K562 (cell line): Measurements from ENCODE around the gene RSRP1. TPM values are rescaled to one million over a fixed set of nuclear protein-coding genes. Genes with fewer than 3 reads are reported as not detected.

Experiments used
- ATAC-seq: fragments of 200-7000 bp; cut with Tn5 transposase; 3 replicates; pipeline ENCODE4 v1.9.1; 2020; ENCODE audit warnings: moderate library complexity
- BruUV-seq: library from RNA; stranded (reverse); fragments of 400-500 nt; replicated peaks from 2 replicates; lab custom pipeline; 2021; lab: Mats Ljungman, UMichigan
- CTCF ChIA-PET: fragments of 300-600 bp; formaldehyde crosslinking; extraction: SDS; loops from one replicate; lab custom pipeline; 2021; ENCODE audit warnings: low intra/inter-chr PET ratio; lab: Yijun Ruan, JAX
- POLR2A ChIA-PET: fragments of 300-600, 350-650 bp; sonication (Branson Sonifier 250); formaldehyde crosslinking; extraction: SDS; loops from one replicate; lab custom pipeline; 2021; ENCODE audit warnings: antibody characterized with exemption, inconsistent platforms; lab: Yijun Ruan, JAX
- DNase-seq, 4 experiments: peaks; one replicate each; pipeline versions ENCODE4 v3.0.0 to v3.0.0-alpha.2; 2011 to 2018; ENCODE audit warnings: low spot score in 3 of 4, mixed read lengths in 3 of 4; ENCODE audit errors: extremely low read depth in 1 of 4
- FAIRE-seq: peaks from 2 replicates; lab custom pipeline; 2011; peaks lifted over from hg19 to GRCh38; lab: Jason Lieb, UNC
- H2AFZ ChIP-seq: 2 replicates; pipeline ENCODE4 v1.6.0; 2011; ENCODE audit warnings: low read depth, low read length, control low read depth, inconsistent platforms
- H3K27ac ChIP-seq: fragments of 200-600 bp; 3 replicates; pipeline ENCODE4 v1.8.0; 2011; ENCODE audit warnings: low read depth, mild to moderate bottlenecking, control low read depth, inconsistent platforms, low read length, moderate library complexity, mixed read lengths; ENCODE audit errors: extremely low read depth
- H3K27me3 ChIP-seq, 2 experiments: fragments of 300-600 bp in 1 of 2; 2 replicates in 1 of 2; 3 replicates in 1 of 2; pipeline versions ENCODE4 v1.6.0 to v1.8.0; 2011; ENCODE audit warnings: inconsistent platforms in 2 of 2, low read length in 2 of 2, mild to moderate bottlenecking in 1 of 2, mixed read lengths in 1 of 2, moderate library complexity in 1 of 2; ENCODE audit not compliant: control insufficient read depth in 2 of 2, insufficient read depth in 2 of 2
- H3K36me3 ChIP-seq: fragments of 300-600 bp; 3 replicates; pipeline ENCODE4 v1.8.0; 2011; ENCODE audit warnings: mild to moderate bottlenecking, low read length, inconsistent platforms; ENCODE audit not compliant: control insufficient read depth, insufficient read depth
- H3K4me1 ChIP-seq, 2 experiments: fragments of 200-600 bp in 1 of 2; replicated peaks in 1 of 2; 2 replicates in 1 of 2; 3 replicates in 1 of 2; pipeline versions ENCODE4 v1.5.1 to v1.8.0; 2011; ENCODE audit warnings: inconsistent platforms in 2 of 2, low read length in 2 of 2, mild to moderate bottlenecking in 1 of 2, mixed read lengths in 1 of 2, moderate library complexity in 1 of 2; ENCODE audit not compliant: control insufficient read depth in 2 of 2, insufficient read depth in 2 of 2
- H3K4me2 ChIP-seq: 2 replicates; pipeline ENCODE4 v1.6.1; 2011; ENCODE audit warnings: low read length, control low read depth, inconsistent platforms, mixed read lengths; ENCODE audit not compliant: insufficient read depth
- H3K4me3 ChIP-seq: fragments of 200-600 bp; sonication (generic), shearing (Covaris generic); 2 replicates; pipeline ENCODE4 v1.5.1; 2016; ENCODE audit warnings: control low read depth, inconsistent platforms
- H3K79me2 ChIP-seq: fragments of 200-600 bp; 3 replicates; pipeline ENCODE4 v1.8.0; 2011; ENCODE audit warnings: low read length, inconsistent platforms; ENCODE audit not compliant: control insufficient read depth, insufficient read depth
- H3K9ac ChIP-seq, 2 experiments: 2 replicates each; pipeline versions ENCODE4 v1.6.0 to v1.6.1; 2011; ENCODE audit warnings: low read depth in 2 of 2, low read length in 2 of 2, control low read depth in 1 of 2, inconsistent platforms in 1 of 2, mild to moderate bottlenecking in 1 of 2, mixed read lengths in 1 of 2; ENCODE audit not compliant: insufficient read depth in 1 of 2
- H3K9me1 ChIP-seq: one replicate; pipeline ENCODE4 v1.6.0; 2011; ENCODE audit warnings: inconsistent platforms, mild to moderate bottlenecking, low read length, moderate library complexity; ENCODE audit not compliant: control insufficient read depth, insufficient read depth
- H3K9me3 ChIP-seq: replicated peaks from 2 replicates; pipeline ENCODE4 v1.5.1; 2011; ENCODE audit warnings: low read depth, low read length, inconsistent platforms; ENCODE audit not compliant: control insufficient read depth, insufficient read depth
- H4K20me1 ChIP-seq: replicated peaks from 2 replicates; pipeline ENCODE4 v1.6.1; 2011; ENCODE audit warnings: low read length, inconsistent platforms, mixed read lengths; ENCODE audit not compliant: control insufficient read depth, insufficient read depth
- CTCF ChIP-seq, 3 experiments: IDR thresholded peaks in 2 of 3; conservative IDR thresholded peaks in 1 of 3; 2 replicates each; pipeline ENCODE4 v1.5.1; 2011 to 2012; ENCODE audit warnings: low read length in 3 of 3, mild to moderate bottlenecking in 3 of 3, control low read depth in 2 of 3, improper control_type of control experiment in 1 of 3, inconsistent platforms in 1 of 3, low read depth in 1 of 3, mixed read lengths in 1 of 3, moderate library complexity in 1 of 3; ENCODE audit not compliant: insufficient read depth in 2 of 3
- E2F4 ChIP-seq: sonication (generic); formaldehyde crosslinking; IDR thresholded peaks from 2 replicates; pipeline ENCODE4 v1.8.0; 2022; ENCODE audit warnings: mild to moderate bottlenecking, low read depth, missing genetic modification reagents
- NR2C2 ChIP-seq, 2 experiments: fragments of 200-800 bp in 1 of 2; sonication (Bioruptor generic) in 1 of 2; sonication (generic) in 1 of 2; formaldehyde crosslinking in 1 of 2; IDR thresholded peaks; 2 replicates each; pipeline versions ENCODE4 v1.6.1 to v1.8.0; 2016 to 2022; ENCODE audit warnings: mild to moderate bottlenecking in 1 of 2, missing compliant biosample characterization in 1 of 2, missing genetic modification characterization in 1 of 2, missing genetic modification reagents in 1 of 2
- RAD21 ChIP-seq, 2 experiments: fragments of 250-450 bp in 1 of 2; fragments of 450-650 bp in 1 of 2; sonication (Bioruptor Pico) in 1 of 2; formaldehyde crosslinking in 1 of 2; IDR thresholded peaks in 1 of 2; conservative IDR thresholded peaks in 1 of 2; 2 replicates each; pipeline versions ENCODE4 v1.4.0 to v1.8.0; 2020 to 2022; ENCODE audit warnings: mild to moderate bottlenecking in 2 of 2, moderate library complexity in 1 of 2
- SMARCB1 ChIP-seq: IDR thresholded peaks from 2 replicates; pipeline ENCODE4 v1.6.1; 2011; ENCODE audit warnings: improper control_type of control experiment, low read depth; ENCODE audit not compliant: insufficient read length
- ZNF140 ChIP-seq: fragments of 250-450 bp; sonication (Bioruptor Pico); IDR thresholded peaks from 2 replicates; pipeline ENCODE4 v1.8.0; 2021; ENCODE audit warnings: moderate library complexity, mild to moderate bottlenecking, inconsistent platforms
- ZNF395 ChIP-seq: fragments of 200-800 bp; sonication (Bioruptor generic); IDR thresholded peaks from 2 replicates; pipeline ENCODE4 v1.6.1; 2017; ENCODE audit warnings: missing genetic modification characterization, missing compliant biosample characterization
- WGBS: fragments of 100-300 bp; shearing (Covaris generic); methylation state at CpG from one replicate; pipeline ENCODE4 v1.1.6; 2016; ENCODE audit warnings: low coverage, mixed read lengths; ENCODE audit not compliant: insufficient coverage; ENCODE audit errors: missing lambda C conversion rate; 5-methylcytosine and 5-hydroxymethylcytosine counted together
- in situ Hi-C: fragments of 300-500 bp; cut with MboI; formaldehyde crosslinking; loops from 4 replicates; pipeline ENCODE4 v1.15.0; 2018; ENCODE audit warnings: inconsistent platforms, mixed read lengths
- intact Hi-C: fragments of 100-400 bp; cut with micrococcal nuclease; formaldehyde crosslinking; loops from 2 replicates; pipeline ENCODE4 v1.14.2; 2022
- polyA plus RNA-seq, 8 experiments: library from polyadenylated mRNA; depleted of rRNA in 4 of 8; stranded (reverse) in 5 of 8; unstranded in 3 of 8; fragments of >200 nt; fragmentation: Nextera tagmentation in 2 of 8; fragmentation: Illumina TruSeq in 1 of 8; extraction: Ambion mirVana in 2 of 8; extraction: Trizol in 1 of 8; gene quantifications; 2 replicates each; pipeline versions ENCODE4 v1.2.1 to v1.2.3, GENCODE V29; 2011 to 2014; ENCODE audit warnings: inconsistent platforms in 1 of 8, missing spikeins in 1 of 8
- total RNA-seq, 7 experiments: library from RNA; depleted of rRNA in 6 of 7; stranded (reverse); fragments of >200 nt in 6 of 7; fragmentation: Illumina TruSeq in 2 of 7; extraction: Trizol in 2 of 7; gene quantifications; 2 replicates each; pipeline versions ENCODE4 v1.2.1 to v1.2.3, GENCODE V29; 2011 to 2021; ENCODE audit warnings: low replicate concordance in 1 of 7

RSRP1 gene
- total and polyA plus RNA-seq, 9 of the 15 experiments (the other 6 are each of a cell fraction or from before 2014, with no cell fraction given) = 27.2 to 283 (median 146) TPM

DNA sequence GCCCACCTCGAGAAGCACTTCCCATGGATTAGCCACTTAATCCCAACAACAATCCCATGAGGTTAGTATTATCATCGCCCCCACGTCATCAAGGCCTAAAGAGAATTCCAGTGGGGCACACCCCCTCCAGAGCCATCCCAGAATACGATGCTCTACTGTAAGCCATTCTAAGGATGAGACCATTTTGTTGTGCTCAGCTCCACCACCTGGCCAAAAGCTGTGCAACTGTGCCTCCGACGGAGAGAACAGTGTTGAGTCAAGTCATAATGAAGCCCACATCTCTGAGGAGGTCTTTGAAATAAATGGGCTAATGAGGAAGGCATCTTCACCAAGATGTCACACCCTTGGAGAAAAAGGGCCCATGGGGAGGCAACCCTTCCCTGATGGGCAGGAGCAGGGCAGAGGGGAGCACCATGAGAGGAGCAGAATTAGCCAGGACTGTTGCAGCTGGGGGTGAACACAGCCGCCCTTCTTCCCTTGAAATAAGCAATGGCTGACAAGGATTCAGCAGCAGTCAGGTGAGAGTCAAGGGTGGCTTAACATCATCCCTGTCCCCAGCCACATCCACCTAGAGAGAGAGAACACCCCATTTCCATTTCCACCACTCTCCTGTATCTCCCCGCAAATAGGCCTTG is 29.5 kb downstream of the RSRP1 start:
- no peaks in the 10 kb centered on the region for H3K79me2 ChIP-seq
- POLR2A ChIA-PET = interaction anchor here (0.6 to 13.3 kb wide), 2 partner anchors 13 to 300 kb away, joined by 3 to 113 read pairs; partner anchors contain the start of gene SYF2
- H2AFZ ChIP-seq = no peak overlapping the region
- H3K9me3 ChIP-seq = no peaks in the 10 kb centered on the region
- FAIRE-seq (no peak), ATAC-seq (peak; percentile 38), DNase-seq (no peak)
- no peak overlapping the region for H3K4me2 ChIP-seq
- H3K27ac ChIP-seq = no peak overlapping the region
- in situ Hi-C loops (no loop called here), intact Hi-C loops (no loop called here)
- WGBS = 76% methylated on average over 8 of the region's 8 CpGs
- H3K4me1 ChIP-seq = peaks cover 18 to 19% of the 10 kb centered on the region in 2 experiments
- CTCF ChIA-PET = no interaction called here
- H3K4me3 ChIP-seq = no peak overlapping the region
- H3K9me1 ChIP-seq = no peaks in the 10 kb centered on the region
- H4K20me1 ChIP-seq = 0 out of 2 replicates have a peak, but pooled peaks cover under 1% of the 10 kb centered on the region
- H3K9ac ChIP-seq = no peak overlapping the region
- BruUV-seq = no TSS peak
- peaks cover 18% of the 10 kb centered on the region; the same call in 2 of the 3 replicates for H3K36me3 ChIP-seq
- no peaks in the 10 kb centered on the region for H3K27me3 ChIP-seq
- TF ChIP-seq E2F4 (0 out of 2 replicates have a peak, but pooled peaks have one; percentile 9), RAD21 (CRISPR knock-in tag; conservative IDR thresholded peaks at IDR 0.05 in 1 of 2, IDR thresholded peaks at IDR 0.05 in 1 of 2) (peak in 1 of 2 experiments; percentile 22; a peak in 2 of 4 replicates), ZNF395 (CRISPR knock-in tag) (0 out of 2 replicates have a peak, but pooled peaks have one; percentile 1), ZNF140 (no peak), NR2C2 (CRISPR knock-in tag; IDR thresholded peaks at IDR 0.05) (0 out of 2 replicates have a peak, but pooled peaks have one; percentile 29), NR2C2 (tag; IDR thresholded peaks at IDR 0.05) (no peak), CTCF (IDR thresholded peaks at IDR 0.05 in 2 of 3, conservative IDR thresholded peaks at IDR 0.05 in 1 of 3; ENCODE audit: insufficient read depth in 2 of 3, low read depth in 1 of 3, low read length in 3 of 3) (peak in 1 of 3 experiments; percentile 18; a peak in 2 of 6 replicates), SMARCB1 (no peak)
